WTC11 (cell line): ENCODE results near the gene RAI14. TPM values are rescaled to one million over a fixed set of nuclear protein-coding genes. Genes with fewer than 3 reads are reported as not detected.

Experiments
- ATAC-seq: fragments of 200-7000 bp; cut with Tn5 transposase; 2 replicates; pipeline ENCODE4 v1.10.0; 2021; ENCODE audit warnings: mild to moderate bottlenecking, moderate library complexity
- CTCF ChIA-PET: fragments of 300-600 bp; sonication (Branson Sonifier 250); formaldehyde crosslinking; loops from one replicate; lab custom pipeline; 2021; ENCODE audit warnings: antibody characterized with exemption; lab: Charles Lee
- POLR2A ChIA-PET: fragments of 350-600 bp; sonication (Branson Sonifier 250); formaldehyde crosslinking; loops from one replicate; lab custom pipeline; 2021; ENCODE audit warnings: antibody characterized with exemption; lab: Charles Lee
- DNase-seq: peaks from one replicate; pipeline ENCODE4 v3.0.0; 2021; ENCODE audit warnings: low spot score
- H3K27ac Mint-ChIP-seq: 2 replicates; pipeline ENCODE4 v1.8.0; 2021; ENCODE audit warnings: mixed read lengths
- H3K27me3 Mint-ChIP-seq: 2 replicates; pipeline ENCODE4 v1.8.0; 2021; ENCODE audit warnings: low read depth, mild to moderate bottlenecking, moderate library complexity, mixed read lengths
- H3K36me3 Mint-ChIP-seq: 2 replicates; pipeline ENCODE4 v1.8.0; 2021; ENCODE audit warnings: mixed read lengths
- H3K4me1 Mint-ChIP-seq: 2 replicates; pipeline ENCODE4 v1.8.0; 2022; ENCODE audit warnings: mixed read lengths
- H3K4me3 Mint-ChIP-seq: 2 replicates; pipeline ENCODE4 v1.8.0; 2021; ENCODE audit warnings: mild to moderate bottlenecking, moderate library complexity, mixed read lengths
- H3K9me3 Mint-ChIP-seq: 2 replicates; pipeline ENCODE4 v1.8.0; 2021; ENCODE audit warnings: mixed read lengths
- ELF4 ChIP-seq: sonication (generic); formaldehyde crosslinking; IDR thresholded peaks from 2 replicates; pipeline ENCODE4 v1.8.1; 2022; ENCODE audit warnings: low read depth, mild to moderate bottlenecking, moderate library complexity, missing genetic modification reagents
- EMX1 ChIP-seq: fragments of 250-450 bp; sonication (Bioruptor Pico); IDR thresholded peaks from 2 replicates; pipeline ENCODE4 v1.8.0; 2021; ENCODE audit warnings: mild to moderate bottlenecking
- NFATC4 ChIP-seq: fragments of 250-450 bp; sonication (Bioruptor Pico); IDR thresholded peaks from 2 replicates; pipeline ENCODE4 v1.9.0; 2021; ENCODE audit warnings: mild to moderate bottlenecking
- NR1H2 ChIP-seq: sonication (generic); formaldehyde crosslinking; IDR thresholded peaks from 2 replicates; pipeline ENCODE4 v1.9.0; 2021; ENCODE audit warnings: mild to moderate bottlenecking, moderate library complexity, missing genetic modification reagents
- RELA ChIP-seq: sonication (generic); formaldehyde crosslinking; IDR thresholded peaks from 2 replicates; pipeline ENCODE4 v1.8.1; 2022; ENCODE audit warnings: missing genetic modification reagents, mild to moderate bottlenecking, borderline replicate concordance
- RORB ChIP-seq: fragments of 250-450 bp; sonication (Bioruptor Pico); IDR thresholded peaks from 2 replicates; pipeline ENCODE4 v1.9.0; 2021; ENCODE audit warnings: mild to moderate bottlenecking
- ZNF121 ChIP-seq: sonication (generic); formaldehyde crosslinking; IDR thresholded peaks from 2 replicates; pipeline ENCODE4 v1.8.0; 2023; ENCODE audit warnings: missing genetic modification reagents
- ZNF232 ChIP-seq: sonication (generic); formaldehyde crosslinking; IDR thresholded peaks from 2 replicates; pipeline ENCODE4 v1.8.0; 2022; ENCODE audit warnings: mild to moderate bottlenecking, missing genetic modification reagents
- ZNF263 ChIP-seq: sonication (generic); formaldehyde crosslinking; IDR thresholded peaks from 2 replicates; pipeline ENCODE4 v1.8.1; 2022; ENCODE audit warnings: low read depth, mild to moderate bottlenecking, moderate library complexity, missing genetic modification reagents
- ZNF423 ChIP-seq: fragments of 250-450 bp; sonication (Bioruptor Pico); IDR thresholded peaks from 2 replicates; pipeline ENCODE4 v2.1.2; 2022; ENCODE audit warnings: mild to moderate bottlenecking, moderate library complexity
- total RNA-seq: library from RNA; stranded (reverse); gene quantifications from 3 replicates; pipeline ENCODE4 v1.2.3, GENCODE V29; 2021
- TF ChIP-seq, protein P1 (sequence below): fragments of 200-600 bp; IDR thresholded peaks from 2 replicates; pipeline ENCODE4 v1.8.0; 2022; ENCODE audit warnings: antibody characterized with exemption
- TF ChIP-seq, protein P2 (sequence below): sonication (generic); formaldehyde crosslinking; IDR thresholded peaks from 2 replicates; pipeline ENCODE4 v1.8.0; 2022; ENCODE audit warnings: mild to moderate bottlenecking, missing genetic modification reagents
- TF ChIP-seq, protein P3 (sequence below): sonication (generic); formaldehyde crosslinking; IDR thresholded peaks from 2 replicates; pipeline ENCODE4 v1.8.1; 2023; ENCODE audit warnings: mild to moderate bottlenecking, missing genetic modification reagents
- TF ChIP-seq, protein P4 (sequence below): sonication (generic); formaldehyde crosslinking; IDR thresholded peaks from 2 replicates; pipeline ENCODE4 v1.8.1; 2022; ENCODE audit warnings: low read depth, mild to moderate bottlenecking, moderate library complexity, missing genetic modification reagents, borderline replicate concordance
- TF ChIP-seq, protein P5 (sequence below): sonication (generic); formaldehyde crosslinking; IDR thresholded peaks from 2 replicates; pipeline ENCODE4 v1.8.0; 2022; ENCODE audit warnings: mild to moderate bottlenecking, missing genetic modification reagents
- TF ChIP-seq, protein P6 (sequence below): sonication (generic); formaldehyde crosslinking; IDR thresholded peaks from 2 replicates; pipeline ENCODE4 v1.8.1; 2022; ENCODE audit warnings: low read depth, missing genetic modification reagents, borderline replicate concordance
- TF ChIP-seq, protein P7 (sequence below): sonication (generic); formaldehyde crosslinking; IDR thresholded peaks from 2 replicates; pipeline ENCODE4 v1.8.1; 2023; ENCODE audit warnings: mild to moderate bottlenecking, missing genetic modification reagents
- TF ChIP-seq, protein P8 (sequence below): fragments of 250-450 bp; sonication (Bioruptor Pico); IDR thresholded peaks from 2 replicates; pipeline ENCODE4 v1.9.0; 2021; ENCODE audit warnings: mild to moderate bottlenecking, borderline replicate concordance
- TF ChIP-seq, protein P9 (sequence below): sonication (generic); formaldehyde crosslinking; IDR thresholded peaks from 2 replicates; pipeline ENCODE4 v1.8.0; 2022; ENCODE audit warnings: mild to moderate bottlenecking, missing genetic modification reagents
- TF ChIP-seq, protein P10 (sequence below): fragments of 250-450 bp; sonication (Bioruptor Pico); IDR thresholded peaks from 2 replicates; pipeline ENCODE4 v1.8.0; 2021; ENCODE audit warnings: mild to moderate bottlenecking

RAI14 gene
- total RNA-seq, 1 experiment from 2014 or later, result 185 TPM

DNA sequence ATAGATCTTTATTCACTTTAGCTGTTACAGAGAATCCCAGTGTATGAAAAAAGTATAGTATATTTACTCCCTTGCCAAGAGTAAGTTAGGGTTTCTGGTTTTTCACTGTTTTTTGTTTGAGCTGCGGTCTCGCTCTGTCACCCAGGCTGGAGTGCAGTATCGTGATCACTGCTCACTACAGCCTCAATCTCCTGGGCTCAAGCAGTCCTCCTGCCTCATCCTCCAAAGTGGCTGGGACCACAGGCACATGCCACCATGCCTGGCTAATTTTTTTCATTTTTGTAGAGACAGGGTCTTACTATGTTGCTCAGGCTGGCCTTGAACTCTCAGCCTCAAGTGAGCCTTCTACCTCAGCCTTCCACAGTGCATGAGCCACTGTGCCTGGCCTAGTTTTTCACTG lies 3.0 kb downstream of the RAI14 start:
- TF ChIP-seq NFATC4 (CRISPR knock-in tag), result no peak
- TF ChIP-seq, protein P1, sequence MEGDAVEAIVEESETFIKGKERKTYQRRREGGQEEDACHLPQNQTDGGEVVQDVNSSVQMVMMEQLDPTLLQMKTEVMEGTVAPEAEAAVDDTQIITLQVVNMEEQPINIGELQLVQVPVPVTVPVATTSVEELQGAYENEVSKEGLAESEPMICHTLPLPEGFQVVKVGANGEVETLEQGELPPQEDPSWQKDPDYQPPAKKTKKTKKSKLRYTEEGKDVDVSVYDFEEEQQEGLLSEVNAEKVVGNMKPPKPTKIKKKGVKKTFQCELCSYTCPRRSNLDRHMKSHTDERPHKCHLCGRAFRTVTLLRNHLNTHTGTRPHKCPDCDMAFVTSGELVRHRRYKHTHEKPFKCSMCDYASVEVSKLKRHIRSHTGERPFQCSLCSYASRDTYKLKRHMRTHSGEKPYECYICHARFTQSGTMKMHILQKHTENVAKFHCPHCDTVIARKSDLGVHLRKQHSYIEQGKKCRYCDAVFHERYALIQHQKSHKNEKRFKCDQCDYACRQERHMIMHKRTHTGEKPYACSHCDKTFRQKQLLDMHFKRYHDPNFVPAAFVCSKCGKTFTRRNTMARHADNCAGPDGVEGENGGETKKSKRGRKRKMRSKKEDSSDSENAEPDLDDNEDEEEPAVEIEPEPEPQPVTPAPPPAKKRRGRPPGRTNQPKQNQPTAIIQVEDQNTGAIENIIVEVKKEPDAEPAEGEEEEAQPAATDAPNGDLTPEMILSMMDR, result no peak
- TF ChIP-seq ZNF263 (CRISPR knock-in tag), result no peak
- no peak for TF ChIP-seq ZNF232
- TF ChIP-seq ZNF121 (CRISPR knock-in tag), result no peak
- TF ChIP-seq, protein P2, sequence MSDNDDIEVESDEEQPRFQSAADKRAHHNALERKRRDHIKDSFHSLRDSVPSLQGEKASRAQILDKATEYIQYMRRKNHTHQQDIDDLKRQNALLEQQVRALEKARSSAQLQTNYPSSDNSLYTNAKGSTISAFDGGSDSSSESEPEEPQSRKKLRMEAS (CRISPR knock-in tag), result no peak
- TF ChIP-seq, protein P3, sequence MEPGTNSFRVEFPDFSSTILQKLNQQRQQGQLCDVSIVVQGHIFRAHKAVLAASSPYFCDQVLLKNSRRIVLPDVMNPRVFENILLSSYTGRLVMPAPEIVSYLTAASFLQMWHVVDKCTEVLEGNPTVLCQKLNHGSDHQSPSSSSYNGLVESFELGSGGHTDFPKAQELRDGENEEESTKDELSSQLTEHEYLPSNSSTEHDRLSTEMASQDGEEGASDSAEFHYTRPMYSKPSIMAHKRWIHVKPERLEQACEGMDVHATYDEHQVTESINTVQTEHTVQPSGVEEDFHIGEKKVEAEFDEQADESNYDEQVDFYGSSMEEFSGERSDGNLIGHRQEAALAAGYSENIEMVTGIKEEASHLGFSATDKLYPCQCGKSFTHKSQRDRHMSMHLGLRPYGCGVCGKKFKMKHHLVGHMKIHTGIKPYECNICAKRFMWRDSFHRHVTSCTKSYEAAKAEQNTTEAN (CRISPR knock-in tag), result no peak
- TF ChIP-seq, protein P4, sequence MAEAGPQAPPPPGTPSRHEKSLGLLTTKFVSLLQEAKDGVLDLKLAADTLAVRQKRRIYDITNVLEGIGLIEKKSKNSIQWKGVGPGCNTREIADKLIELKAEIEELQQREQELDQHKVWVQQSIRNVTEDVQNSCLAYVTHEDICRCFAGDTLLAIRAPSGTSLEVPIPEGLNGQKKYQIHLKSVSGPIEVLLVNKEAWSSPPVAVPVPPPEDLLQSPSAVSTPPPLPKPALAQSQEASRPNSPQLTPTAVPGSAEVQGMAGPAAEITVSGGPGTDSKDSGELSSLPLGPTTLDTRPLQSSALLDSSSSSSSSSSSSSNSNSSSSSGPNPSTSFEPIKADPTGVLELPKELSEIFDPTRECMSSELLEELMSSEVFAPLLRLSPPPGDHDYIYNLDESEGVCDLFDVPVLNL (CRISPR knock-in tag), result no peak
- TF ChIP-seq RELA, result no peak
- no peak for TF ChIP-seq EMX1
- no peak for TF ChIP-seq NR1H2 (CRISPR knock-in tag)
- TF ChIP-seq RORB (CRISPR knock-in tag), result no peak
- TF ChIP-seq ZNF423 (CRISPR knock-in tag), result no peak
- H3K9me3 Mint-ChIP-seq, result no peaks in the 10 kb centered on the region
- DNase-seq, result no peak
- H3K27me3 Mint-ChIP-seq, result no peaks in the 10 kb centered on the region
- peaks cover 62% of the 10 kb centered on the region for H3K4me1 Mint-ChIP-seq
- H3K27ac Mint-ChIP-seq, result no peak overlapping the region
- CTCF ChIA-PET, result no interaction called here
- peaks cover 27% of the 10 kb centered on the region for H3K36me3 Mint-ChIP-seq
- no peak for ATAC-seq
- H3K4me3 Mint-ChIP-seq, result peak overlapping the region; percentile 49
- POLR2A ChIA-PET, result no interaction called here

DNA sequence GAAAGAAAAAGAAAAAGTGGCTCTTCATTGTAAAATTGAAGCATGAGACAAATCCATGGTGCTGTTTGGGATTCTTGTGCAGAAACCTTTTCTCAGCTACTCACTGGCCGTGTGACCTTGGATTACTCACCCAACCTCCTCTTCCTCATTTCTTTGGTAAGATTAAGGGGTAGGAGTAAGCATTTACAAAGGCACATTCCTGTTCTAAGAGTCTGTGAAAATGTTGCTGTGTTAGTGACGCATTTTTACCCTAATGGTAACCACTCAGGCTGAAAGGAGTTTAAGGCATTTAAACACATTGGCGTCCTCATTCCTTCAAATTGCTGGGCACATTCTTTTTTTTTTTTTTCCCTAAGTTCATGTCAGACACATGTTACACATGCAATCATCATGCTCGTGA lies 4.3 kb downstream of the RAI14 start:
- Mint-ChIP-seq H3K36me3 (peaks cover 27% of the 10 kb centered on the region), H3K9me3 (no peaks in the 10 kb centered on the region), H3K27ac (peak overlapping the region; percentile 95), H3K4me3 (no peak overlapping the region), H3K27me3 (no peaks in the 10 kb centered on the region), H3K4me1 (peaks cover 56% of the 10 kb centered on the region)
- ATAC-seq (no peak), DNase-seq (no peak)
- CTCF ChIA-PET, result no interaction called here
- POLR2A ChIA-PET, result no interaction called here
- TF ChIP-seq ZNF423 (CRISPR knock-in tag) (no peak), RELA (no peak), ELF4 (CRISPR knock-in tag) (no peak)
- TF ChIP-seq, protein P5, sequence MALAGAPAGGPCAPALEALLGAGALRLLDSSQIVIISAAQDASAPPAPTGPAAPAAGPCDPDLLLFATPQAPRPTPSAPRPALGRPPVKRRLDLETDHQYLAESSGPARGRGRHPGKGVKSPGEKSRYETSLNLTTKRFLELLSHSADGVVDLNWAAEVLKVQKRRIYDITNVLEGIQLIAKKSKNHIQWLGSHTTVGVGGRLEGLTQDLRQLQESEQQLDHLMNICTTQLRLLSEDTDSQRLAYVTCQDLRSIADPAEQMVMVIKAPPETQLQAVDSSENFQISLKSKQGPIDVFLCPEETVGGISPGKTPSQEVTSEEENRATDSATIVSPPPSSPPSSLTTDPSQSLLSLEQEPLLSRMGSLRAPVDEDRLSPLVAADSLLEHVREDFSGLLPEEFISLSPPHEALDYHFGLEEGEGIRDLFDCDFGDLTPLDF, result no peak
- TF ChIP-seq, protein P6, sequence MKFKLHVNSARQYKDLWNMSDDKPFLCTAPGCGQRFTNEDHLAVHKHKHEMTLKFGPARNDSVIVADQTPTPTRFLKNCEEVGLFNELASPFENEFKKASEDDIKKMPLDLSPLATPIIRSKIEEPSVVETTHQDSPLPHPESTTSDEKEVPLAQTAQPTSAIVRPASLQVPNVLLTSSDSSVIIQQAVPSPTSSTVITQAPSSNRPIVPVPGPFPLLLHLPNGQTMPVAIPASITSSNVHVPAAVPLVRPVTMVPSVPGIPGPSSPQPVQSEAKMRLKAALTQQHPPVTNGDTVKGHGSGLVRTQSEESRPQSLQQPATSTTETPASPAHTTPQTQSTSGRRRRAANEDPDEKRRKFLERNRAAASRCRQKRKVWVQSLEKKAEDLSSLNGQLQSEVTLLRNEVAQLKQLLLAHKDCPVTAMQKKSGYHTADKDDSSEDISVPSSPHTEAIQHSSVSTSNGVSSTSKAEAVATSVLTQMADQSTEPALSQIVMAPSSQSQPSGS (CRISPR knock-in tag), result no peak
- TF ChIP-seq, protein P7, sequence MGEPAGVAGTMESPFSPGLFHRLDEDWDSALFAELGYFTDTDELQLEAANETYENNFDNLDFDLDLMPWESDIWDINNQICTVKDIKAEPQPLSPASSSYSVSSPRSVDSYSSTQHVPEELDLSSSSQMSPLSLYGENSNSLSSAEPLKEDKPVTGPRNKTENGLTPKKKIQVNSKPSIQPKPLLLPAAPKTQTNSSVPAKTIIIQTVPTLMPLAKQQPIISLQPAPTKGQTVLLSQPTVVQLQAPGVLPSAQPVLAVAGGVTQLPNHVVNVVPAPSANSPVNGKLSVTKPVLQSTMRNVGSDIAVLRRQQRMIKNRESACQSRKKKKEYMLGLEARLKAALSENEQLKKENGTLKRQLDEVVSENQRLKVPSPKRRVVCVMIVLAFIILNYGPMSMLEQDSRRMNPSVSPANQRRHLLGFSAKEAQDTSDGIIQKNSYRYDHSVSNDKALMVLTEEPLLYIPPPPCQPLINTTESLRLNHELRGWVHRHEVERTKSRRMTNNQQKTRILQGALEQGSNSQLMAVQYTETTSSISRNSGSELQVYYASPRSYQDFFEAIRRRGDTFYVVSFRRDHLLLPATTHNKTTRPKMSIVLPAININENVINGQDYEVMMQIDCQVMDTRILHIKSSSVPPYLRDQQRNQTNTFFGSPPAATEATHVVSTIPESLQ (CRISPR knock-in tag), result no peak
- TF ChIP-seq, protein P8, sequence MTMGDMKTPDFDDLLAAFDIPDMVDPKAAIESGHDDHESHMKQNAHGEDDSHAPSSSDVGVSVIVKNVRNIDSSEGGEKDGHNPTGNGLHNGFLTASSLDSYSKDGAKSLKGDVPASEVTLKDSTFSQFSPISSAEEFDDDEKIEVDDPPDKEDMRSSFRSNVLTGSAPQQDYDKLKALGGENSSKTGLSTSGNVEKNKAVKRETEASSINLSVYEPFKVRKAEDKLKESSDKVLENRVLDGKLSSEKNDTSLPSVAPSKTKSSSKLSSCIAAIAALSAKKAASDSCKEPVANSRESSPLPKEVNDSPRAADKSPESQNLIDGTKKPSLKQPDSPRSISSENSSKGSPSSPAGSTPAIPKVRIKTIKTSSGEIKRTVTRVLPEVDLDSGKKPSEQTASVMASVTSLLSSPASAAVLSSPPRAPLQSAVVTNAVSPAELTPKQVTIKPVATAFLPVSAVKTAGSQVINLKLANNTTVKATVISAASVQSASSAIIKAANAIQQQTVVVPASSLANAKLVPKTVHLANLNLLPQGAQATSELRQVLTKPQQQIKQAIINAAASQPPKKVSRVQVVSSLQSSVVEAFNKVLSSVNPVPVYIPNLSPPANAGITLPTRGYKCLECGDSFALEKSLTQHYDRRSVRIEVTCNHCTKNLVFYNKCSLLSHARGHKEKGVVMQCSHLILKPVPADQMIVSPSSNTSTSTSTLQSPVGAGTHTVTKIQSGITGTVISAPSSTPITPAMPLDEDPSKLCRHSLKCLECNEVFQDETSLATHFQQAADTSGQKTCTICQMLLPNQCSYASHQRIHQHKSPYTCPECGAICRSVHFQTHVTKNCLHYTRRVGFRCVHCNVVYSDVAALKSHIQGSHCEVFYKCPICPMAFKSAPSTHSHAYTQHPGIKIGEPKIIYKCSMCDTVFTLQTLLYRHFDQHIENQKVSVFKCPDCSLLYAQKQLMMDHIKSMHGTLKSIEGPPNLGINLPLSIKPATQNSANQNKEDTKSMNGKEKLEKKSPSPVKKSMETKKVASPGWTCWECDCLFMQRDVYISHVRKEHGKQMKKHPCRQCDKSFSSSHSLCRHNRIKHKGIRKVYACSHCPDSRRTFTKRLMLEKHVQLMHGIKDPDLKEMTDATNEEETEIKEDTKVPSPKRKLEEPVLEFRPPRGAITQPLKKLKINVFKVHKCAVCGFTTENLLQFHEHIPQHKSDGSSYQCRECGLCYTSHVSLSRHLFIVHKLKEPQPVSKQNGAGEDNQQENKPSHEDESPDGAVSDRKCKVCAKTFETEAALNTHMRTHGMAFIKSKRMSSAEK (CRISPR knock-in tag), result no peak
- TF ChIP-seq, protein P9, sequence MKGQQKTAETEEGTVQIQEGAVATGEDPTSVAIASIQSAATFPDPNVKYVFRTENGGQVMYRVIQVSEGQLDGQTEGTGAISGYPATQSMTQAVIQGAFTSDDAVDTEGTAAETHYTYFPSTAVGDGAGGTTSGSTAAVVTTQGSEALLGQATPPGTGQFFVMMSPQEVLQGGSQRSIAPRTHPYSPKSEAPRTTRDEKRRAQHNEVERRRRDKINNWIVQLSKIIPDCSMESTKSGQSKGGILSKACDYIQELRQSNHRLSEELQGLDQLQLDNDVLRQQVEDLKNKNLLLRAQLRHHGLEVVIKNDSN, result no peak
- TF ChIP-seq, protein P10, sequence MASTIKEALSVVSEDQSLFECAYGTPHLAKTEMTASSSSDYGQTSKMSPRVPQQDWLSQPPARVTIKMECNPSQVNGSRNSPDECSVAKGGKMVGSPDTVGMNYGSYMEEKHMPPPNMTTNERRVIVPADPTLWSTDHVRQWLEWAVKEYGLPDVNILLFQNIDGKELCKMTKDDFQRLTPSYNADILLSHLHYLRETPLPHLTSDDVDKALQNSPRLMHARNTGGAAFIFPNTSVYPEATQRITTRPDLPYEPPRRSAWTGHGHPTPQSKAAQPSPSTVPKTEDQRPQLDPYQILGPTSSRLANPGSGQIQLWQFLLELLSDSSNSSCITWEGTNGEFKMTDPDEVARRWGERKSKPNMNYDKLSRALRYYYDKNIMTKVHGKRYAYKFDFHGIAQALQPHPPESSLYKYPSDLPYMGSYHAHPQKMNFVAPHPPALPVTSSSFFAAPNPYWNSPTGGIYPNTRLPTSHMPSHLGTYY, result no peak
